Osteocyte (in vitro differentiated cells): ENCODE data around the gene TBC1D17. TPM values are rescaled to one million over a fixed set of nuclear protein-coding genes. Genes with fewer than 3 reads are reported as not detected.
A peak's percentile ranks its signal among the peaks of the same experiment; 100 is the strongest.

Source experiments
- DNase-seq: peaks from one replicate; pipeline ENCODE4 v3.0.0; 2021; ENCODE audit warnings: mixed read lengths; ENCODE audit not compliant: unreplicated experiment; ENCODE audit errors: extremely low spot score
- H3K27ac Mint-ChIP-seq: one replicate; pipeline ENCODE4 v1.8.0; 2021; ENCODE audit warnings: mild to moderate bottlenecking, mixed read lengths; ENCODE audit not compliant: unreplicated experiment
- H3K27me3 Mint-ChIP-seq: one replicate; pipeline ENCODE4 v1.8.0; 2021; ENCODE audit warnings: mixed read lengths; ENCODE audit not compliant: unreplicated experiment
- H3K36me3 Mint-ChIP-seq: one replicate; pipeline ENCODE4 v1.8.0; 2021; ENCODE audit warnings: mixed read lengths; ENCODE audit not compliant: unreplicated experiment
- H3K4me1 Mint-ChIP-seq: one replicate; pipeline ENCODE4 v1.8.0; 2021; ENCODE audit warnings: mixed read lengths; ENCODE audit not compliant: unreplicated experiment
- H3K4me3 Mint-ChIP-seq: one replicate; pipeline ENCODE4 v1.8.0; 2021; ENCODE audit warnings: mild to moderate bottlenecking, moderate library complexity, mixed read lengths; ENCODE audit not compliant: unreplicated experiment
- H3K9me3 Mint-ChIP-seq: one replicate; pipeline ENCODE4 v1.8.0; 2021; ENCODE audit warnings: mixed read lengths; ENCODE audit not compliant: unreplicated experiment
- total RNA-seq: library from RNA; stranded (reverse); gene quantifications from 2 replicates; pipeline ENCODE4 v1.2.1, GENCODE V29; 2021
- TF ChIP-seq, protein P1 (sequence below): fragments of 200-600 bp; sonication (generic); IDR thresholded peaks from 2 replicates; pipeline ENCODE4 v1.5.0; 2021; ENCODE audit warnings: antibody characterized with exemption, mild to moderate bottlenecking, moderate library complexity

TBC1D17 gene
- total RNA-seq, 1 donor from 2014 or later, result 71.9 TPM

DNA sequence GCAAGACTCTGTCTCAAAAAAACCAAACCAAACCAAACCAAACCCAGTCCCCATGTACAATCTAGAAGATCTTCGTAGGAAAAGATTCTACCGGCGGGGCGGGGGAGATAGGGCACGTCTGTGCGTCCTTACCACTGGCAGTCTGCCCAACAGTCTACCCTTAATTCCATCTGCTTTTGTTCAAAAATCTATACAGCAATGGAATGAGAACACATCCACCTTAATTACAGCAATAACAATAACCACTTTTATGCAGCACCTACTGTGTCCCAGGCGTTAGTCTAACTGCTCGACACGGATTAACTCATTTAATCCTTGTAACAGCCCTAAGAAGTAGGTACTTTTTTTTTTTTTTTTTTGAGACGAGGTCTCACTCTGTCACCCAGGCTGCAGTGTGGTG, 49.0 kb downstream of the TBC1D17 start:
- peaks cover 16% of the 10 kb centered on the region for H3K36me3 Mint-ChIP-seq
- TF ChIP-seq, protein P1, sequence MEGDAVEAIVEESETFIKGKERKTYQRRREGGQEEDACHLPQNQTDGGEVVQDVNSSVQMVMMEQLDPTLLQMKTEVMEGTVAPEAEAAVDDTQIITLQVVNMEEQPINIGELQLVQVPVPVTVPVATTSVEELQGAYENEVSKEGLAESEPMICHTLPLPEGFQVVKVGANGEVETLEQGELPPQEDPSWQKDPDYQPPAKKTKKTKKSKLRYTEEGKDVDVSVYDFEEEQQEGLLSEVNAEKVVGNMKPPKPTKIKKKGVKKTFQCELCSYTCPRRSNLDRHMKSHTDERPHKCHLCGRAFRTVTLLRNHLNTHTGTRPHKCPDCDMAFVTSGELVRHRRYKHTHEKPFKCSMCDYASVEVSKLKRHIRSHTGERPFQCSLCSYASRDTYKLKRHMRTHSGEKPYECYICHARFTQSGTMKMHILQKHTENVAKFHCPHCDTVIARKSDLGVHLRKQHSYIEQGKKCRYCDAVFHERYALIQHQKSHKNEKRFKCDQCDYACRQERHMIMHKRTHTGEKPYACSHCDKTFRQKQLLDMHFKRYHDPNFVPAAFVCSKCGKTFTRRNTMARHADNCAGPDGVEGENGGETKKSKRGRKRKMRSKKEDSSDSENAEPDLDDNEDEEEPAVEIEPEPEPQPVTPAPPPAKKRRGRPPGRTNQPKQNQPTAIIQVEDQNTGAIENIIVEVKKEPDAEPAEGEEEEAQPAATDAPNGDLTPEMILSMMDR, result no peak
- no peak overlapping the region for H3K4me3 Mint-ChIP-seq
- peaks cover 29% of the 10 kb centered on the region for H3K4me1 Mint-ChIP-seq
- no peak overlapping the region for H3K27ac Mint-ChIP-seq
- no peak for DNase-seq
- H3K9me3 Mint-ChIP-seq, result no peaks in the 10 kb centered on the region
- H3K27me3 Mint-ChIP-seq, result no peaks in the 10 kb centered on the region

DNA sequence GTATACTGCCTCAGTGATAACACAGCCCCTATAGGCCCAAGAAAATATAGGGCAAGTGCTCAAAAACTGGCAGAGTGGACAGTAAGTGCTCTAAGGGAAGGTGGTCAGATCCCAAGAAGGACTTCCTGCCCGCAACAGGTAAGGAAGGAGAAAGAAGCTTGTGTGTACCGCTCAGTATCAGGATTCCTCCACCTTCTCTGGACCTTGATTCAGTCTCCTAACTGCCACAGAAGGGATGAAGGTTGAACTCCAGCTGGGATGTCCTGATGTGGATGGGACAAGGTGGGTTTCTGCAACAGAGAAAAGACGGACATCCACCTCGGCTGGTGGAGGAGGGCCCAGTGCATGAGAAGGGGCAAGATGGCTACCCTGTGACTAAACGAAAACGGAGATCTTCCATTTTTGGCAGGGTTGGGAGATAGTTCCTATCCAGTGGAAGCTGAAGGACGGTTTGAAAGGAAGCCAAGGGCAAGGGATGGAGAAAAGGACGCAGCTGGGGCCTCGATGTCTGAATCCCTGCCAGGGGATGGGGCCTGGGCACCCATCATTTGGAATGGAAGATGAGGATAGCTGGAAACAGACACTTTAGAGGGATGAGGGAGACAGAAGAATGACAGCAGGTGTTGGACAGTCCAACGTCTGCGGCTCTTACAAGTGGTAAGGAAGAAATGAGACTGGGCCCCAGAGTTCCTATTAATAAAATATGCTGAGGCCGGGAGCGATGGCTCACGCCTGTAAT, 50.2 kb downstream of the TBC1D17 start:
- peaks cover 29% of the 10 kb centered on the region for H3K4me1 Mint-ChIP-seq
- H3K36me3 Mint-ChIP-seq, result peaks cover 22% of the 10 kb centered on the region

GRCh38 chr19:49929121-49929610, 51.7 kb downstream of the TBC1D17 start, which contains the start of the genes ATF5 and NUP62:
Gene ATF5 (plus strand): TSS chr19:49929205. CDS start chr19:49930851, 1,646 bp downstream.
Gene NUP62 (minus strand): TSS chr19:49929504. CDS start chr19:49909807, 19,697 bp downstream.
- Mint-ChIP-seq H3K4me3 (peak within 1 kb of the TSS; percentile 99), H3K9me3 (no peaks in the 10 kb centered on the region), H3K27ac (peak within 1 kb of the TSS; percentile 98), H3K4me1 (peaks cover 29% of the 10 kb centered on the region), H3K36me3 (peaks cover 25% of the 10 kb centered on the region), H3K27me3 (no peaks in the 10 kb centered on the region)
- TF ChIP-seq, protein P1, result no peak
- DNase-seq, result peak; percentile 97

More for the DNA sequence above, 50.2 kb downstream of the TBC1D17 start:
- no peak for DNase-seq
- H3K27me3 Mint-ChIP-seq, result no peaks in the 10 kb centered on the region
- peak overlapping the region; percentile 99 for H3K4me3 Mint-ChIP-seq
- TF ChIP-seq, protein P1, result no peak
- peak overlapping the region; percentile 98 for H3K27ac Mint-ChIP-seq
- H3K9me3 Mint-ChIP-seq, result no peaks in the 10 kb centered on the region

GRCh38 chr19:49929611-49930482, 52.3 kb downstream of the TBC1D17 start:
- Mint-ChIP-seq H3K9me3 (no peaks in the 10 kb centered on the region), H3K4me3 (peak overlapping the region; percentile 99), H3K27ac (peak overlapping the region; percentile 98), H3K27me3 (no peaks in the 10 kb centered on the region), H3K36me3 (peaks cover 25% of the 10 kb centered on the region), H3K4me1 (peaks cover 27% of the 10 kb centered on the region)
- peak; percentile 97 for DNase-seq
- TF ChIP-seq, protein P1, result no peak
